ENCODE measurements around the gene RGL3.
"Not testable (repeated sequence)": the region's sequence is repeated elsewhere in the genome, so short reads cannot be mapped to it uniquely, and the experiment has no call there.

RGL3 gene

DNA sequence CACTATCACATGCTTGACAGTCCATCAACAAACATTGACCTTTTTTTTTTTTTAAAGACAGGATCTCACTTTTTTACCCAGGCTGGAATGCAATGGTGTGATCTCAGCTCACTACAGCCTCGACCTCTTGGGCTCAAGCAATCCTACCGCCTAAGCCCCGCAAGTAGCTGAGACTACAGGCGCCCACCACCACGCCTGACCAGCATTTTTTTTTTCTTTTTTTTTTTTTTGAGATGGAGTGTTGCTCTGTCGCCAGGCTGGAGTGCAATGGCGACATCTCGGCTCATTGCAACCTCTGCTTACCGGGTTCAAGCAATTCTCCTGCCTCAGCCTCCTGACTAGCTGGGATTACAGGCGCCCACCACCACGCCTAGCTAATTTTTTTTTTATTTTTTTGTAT, 39.8 kb upstream of the RGL3 start:
- not testable (repeated sequence) for H4K91ac ChIP-seq (ENCODE audit: low read depth, low read length)
- WGBS (ENCODE audit: extremely low coverage, insufficient coverage, insufficient read length): no CpG with 5 or more reads among the region's 11 CpGs

GRCh38 chr19:11458236-11458900, 39.3 kb upstream of the RGL3 start:
- Histone ChIP-seq H3K27ac (ENCODE audit: low read depth, low read length) (no peak overlapping the region), H2BK120ac (ENCODE audit: insufficient read depth, low read length, poor library complexity) (no peak overlapping the region), H2AK5ac (ENCODE audit: low read length) (no peak overlapping the region), H4K8ac (ENCODE audit: low read depth, low read length) (no peak overlapping the region), H3K14ac (ENCODE audit: low read length) (no peak overlapping the region), H3K4me1 (ENCODE audit: control insufficient read depth in 1 of 2, insufficient read depth in 2 of 2, low read length in 2 of 2) (no peaks in the 10 kb centered on the region), H2AFZ (ENCODE audit: insufficient read depth, low read length, poor library complexity) (no peak overlapping the region), H3K27me3 (ENCODE audit: insufficient read depth, low read length) (no peaks in the 10 kb centered on the region), H3K36me3 (ENCODE audit: control insufficient read depth in 1 of 2, insufficient read depth in 2 of 2, low read length in 2 of 2) (no peaks in the 10 kb centered on the region), H3K4ac (ENCODE audit: low read depth, low read length) (no peak overlapping the region), H3K18ac (ENCODE audit: low read length) (no peak overlapping the region), H3K9ac (ENCODE audit: low read length) (no peak overlapping the region), H4K12ac (ENCODE audit: low read depth, low read length) (no peak overlapping the region), H3K79me2 (ENCODE audit: control insufficient read depth, insufficient read depth, low read length, poor library complexity) (no peaks in the 10 kb centered on the region), H3K4me2 (ENCODE audit: low read length) (no peak overlapping the region), H3K79me1 (ENCODE audit: low read length) (no peaks in the 10 kb centered on the region), H4K91ac (ENCODE audit: low read depth, low read length) (no peak overlapping the region), H2BK12ac (ENCODE audit: low read length) (no peak overlapping the region), H2BK5ac (ENCODE audit: low read depth, low read length, poor library complexity) (no peak overlapping the region), H3K4me3 (ENCODE audit: low read depth, low read length) (no peak overlapping the region), H3K9me3 (ENCODE audit: insufficient read depth, low read depth, low read length) (peaks cover 6% of the 10 kb centered on the region), H3K23ac (ENCODE audit: low read length) (no peak overlapping the region)
- WGBS (ENCODE audit: extremely low coverage, insufficient coverage, insufficient read length): no CpG with 5 or more reads among the region's 19 CpGs
- DNase-seq: no peak

More for the DNA sequence above, 39.8 kb upstream of the RGL3 start:
- H4K8ac ChIP-seq (ENCODE audit: low read depth, low read length); H2BK5ac ChIP-seq (ENCODE audit: low read depth, low read length, poor library complexity); H3K23ac ChIP-seq (ENCODE audit: low read length); H2AFZ ChIP-seq (ENCODE audit: insufficient read depth, low read length, poor library complexity); H4K12ac ChIP-seq (ENCODE audit: low read depth, low read length); H3K4me3 ChIP-seq (ENCODE audit: low read depth, low read length); H3K14ac ChIP-seq (ENCODE audit: low read length); H3K4me1 ChIP-seq (ENCODE audit: control insufficient read depth in 1 of 2, insufficient read depth in 2 of 2, low read length in 2 of 2); H3K18ac ChIP-seq (ENCODE audit: low read length); H3K9me3 ChIP-seq (ENCODE audit: insufficient read depth, low read depth, low read length); H3K27ac ChIP-seq (ENCODE audit: low read depth, low read length); H2AK5ac ChIP-seq (ENCODE audit: low read length); H3K4me2 ChIP-seq (ENCODE audit: low read length); H3K79me2 ChIP-seq (ENCODE audit: control insufficient read depth, insufficient read depth, low read length, poor library complexity); H3K36me3 ChIP-seq (ENCODE audit: control insufficient read depth in 1 of 2, insufficient read depth in 2 of 2, low read length in 2 of 2); H3K9ac ChIP-seq (ENCODE audit: low read length); H3K27me3 ChIP-seq (ENCODE audit: insufficient read depth, low read length); H2BK120ac ChIP-seq (ENCODE audit: insufficient read depth, low read length, poor library complexity); DNase-seq; H2BK12ac ChIP-seq (ENCODE audit: low read length); H3K79me1 ChIP-seq (ENCODE audit: low read length); H3K4ac ChIP-seq (ENCODE audit: low read depth, low read length): not testable (repeated sequence)

- Histone ChIP-seq H3K4ac (ENCODE audit: low read depth, low read length) (no peak overlapping the region), H3K27ac (ENCODE audit: low read depth, low read length) (no peak overlapping the region), H3K79me2 (ENCODE audit: control insufficient read depth, insufficient read depth, low read length, poor library complexity) (no peaks in the 10 kb centered on the region), H3K36me3 (ENCODE audit: control insufficient read depth in 1 of 2, insufficient read depth in 2 of 2, low read length in 2 of 2) (no peaks in the 10 kb centered on the region), H3K14ac (ENCODE audit: low read length) (no peak overlapping the region), H3K4me2 (ENCODE audit: low read length) (no peak overlapping the region), H2AK5ac (ENCODE audit: low read length) (no peak overlapping the region), H4K12ac (ENCODE audit: low read depth, low read length) (no peak overlapping the region), H2BK120ac (ENCODE audit: insufficient read depth, low read length, poor library complexity) (no peak overlapping the region), H3K18ac (ENCODE audit: low read length) (no peak overlapping the region), H2BK5ac (ENCODE audit: low read depth, low read length, poor library complexity) (no peak overlapping the region), H3K27me3 (ENCODE audit: insufficient read depth, low read length) (no peaks in the 10 kb centered on the region), H2BK12ac (ENCODE audit: low read length) (no peak overlapping the region), H3K23ac (ENCODE audit: low read length) (no peak overlapping the region), H3K4me3 (ENCODE audit: low read depth, low read length) (no peak overlapping the region), H3K79me1 (ENCODE audit: low read length) (no peaks in the 10 kb centered on the region), H4K8ac (ENCODE audit: low read depth, low read length) (no peak overlapping the region), H3K9ac (ENCODE audit: low read length) (no peak overlapping the region), H2AFZ (ENCODE audit: insufficient read depth, low read length, poor library complexity) (no peak overlapping the region), H3K9me3 (ENCODE audit: insufficient read depth, low read depth, low read length) (peaks cover 3% of the 10 kb centered on the region), H4K91ac (ENCODE audit: low read depth, low read length) (no peak overlapping the region), H3K4me1 (ENCODE audit: control insufficient read depth in 1 of 2, insufficient read depth in 2 of 2, low read length in 2 of 2) (no peaks in the 10 kb centered on the region)
- WGBS (ENCODE audit: extremely low coverage, insufficient coverage, insufficient read length): no CpG with 5 or more reads among the region's 20 CpGs
- DNase-seq: no peak
Observed at GRCh38 chr19:11457831-11458230, 38.7 kb upstream of the RGL3 start.

DNA sequence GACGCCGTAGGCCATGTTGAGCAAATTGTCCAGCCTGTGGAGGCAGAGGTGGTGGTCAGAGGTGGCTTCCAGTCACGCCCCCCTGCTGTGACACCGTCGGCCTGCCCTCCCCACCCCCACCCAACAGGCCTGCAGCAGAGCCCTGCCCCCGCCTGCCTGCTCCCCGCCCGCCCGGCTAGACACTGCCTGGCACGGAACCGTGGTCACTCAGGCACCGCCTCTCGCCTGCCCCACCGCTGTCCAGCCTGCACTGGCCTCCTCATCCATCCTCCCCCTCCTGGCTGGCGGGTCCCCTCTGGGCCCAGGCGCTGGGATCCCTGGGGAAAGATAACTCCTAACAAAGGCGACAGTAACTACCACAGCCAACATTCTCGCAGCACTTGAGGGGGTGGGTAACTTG, 38.0 kb upstream of the RGL3 start:
- no peak overlapping the region for H3K4me3 ChIP-seq (ENCODE audit: low read depth, low read length)
- DNase-seq: no peak
- no peaks in the 10 kb centered on the region for H3K27me3 ChIP-seq (ENCODE audit: insufficient read depth, low read length)
- H4K12ac ChIP-seq (ENCODE audit: low read depth, low read length): no peak overlapping the region
- H3K4me2 ChIP-seq (ENCODE audit: low read length): no peak overlapping the region
- H3K79me2 ChIP-seq (ENCODE audit: control insufficient read depth, insufficient read depth, low read length, poor library complexity): no peaks in the 10 kb centered on the region
- H3K4me1 ChIP-seq (ENCODE audit: control insufficient read depth in 1 of 2, insufficient read depth in 2 of 2, low read length in 2 of 2): no peaks in the 10 kb centered on the region
- H3K79me1 ChIP-seq (ENCODE audit: low read length): no peaks in the 10 kb centered on the region
- H3K27ac ChIP-seq (ENCODE audit: low read depth, low read length): no peak overlapping the region
- no peak overlapping the region for H2BK12ac ChIP-seq (ENCODE audit: low read length)
- H2BK120ac ChIP-seq (ENCODE audit: insufficient read depth, low read length, poor library complexity): no peak overlapping the region
- H4K91ac ChIP-seq (ENCODE audit: low read depth, low read length): no peak overlapping the region
- H3K23ac ChIP-seq (ENCODE audit: low read length): no peak overlapping the region
- WGBS (ENCODE audit: extremely low coverage, insufficient coverage, insufficient read length): no CpG with 5 or more reads among the region's 18 CpGs
- H4K8ac ChIP-seq (ENCODE audit: low read depth, low read length): no peak overlapping the region
- no peak overlapping the region for H2BK5ac ChIP-seq (ENCODE audit: low read depth, low read length, poor library complexity)
- no peak overlapping the region for H3K9ac ChIP-seq (ENCODE audit: low read length)
- H3K18ac ChIP-seq (ENCODE audit: low read length): no peak overlapping the region
- peaks cover 3% of the 10 kb centered on the region for H3K9me3 ChIP-seq (ENCODE audit: insufficient read depth, low read depth, low read length)
- H3K36me3 ChIP-seq (ENCODE audit: control insufficient read depth in 1 of 2, insufficient read depth in 2 of 2, low read length in 2 of 2): no peaks in the 10 kb centered on the region
- no peak overlapping the region for H3K4ac ChIP-seq (ENCODE audit: low read depth, low read length)
- no peak overlapping the region for H3K14ac ChIP-seq (ENCODE audit: low read length)
- no peak overlapping the region for H2AFZ ChIP-seq (ENCODE audit: insufficient read depth, low read length, poor library complexity)
- no peak overlapping the region for H2AK5ac ChIP-seq (ENCODE audit: low read length)

Data from trophoblast cell (in vitro differentiated cells and primary cell).